MM.1S (cell line): ENCODE measurements around the gene TXNIP.

Experiments
- DNase-seq: peaks from one replicate; pipeline ENCODE4 v3.0.0-alpha.2; 2015
- H2AFZ ChIP-seq: fragments of 300-600 bp; sonication (generic); 2 replicates; pipeline ENCODE4 v1.6.0; 2016; ENCODE audit warnings: antibody characterized with exemption, low read length
- H3F3A ChIP-seq: fragments of 300-600 bp; sonication (generic); 2 replicates; pipeline ENCODE4 v1.6.1; 2016; ENCODE audit warnings: mild to moderate bottlenecking, antibody characterized with exemption, low read length, moderate library complexity, mixed read lengths; ENCODE audit not compliant: insufficient read depth
- H3K27ac ChIP-seq: fragments of 300-600 bp; sonication (generic); 2 replicates; pipeline ENCODE4 v1.5.1; 2016; ENCODE audit warnings: mild to moderate bottlenecking, low read length
- H3K27me3 ChIP-seq: fragments of 300-600 bp; sonication (generic); replicated peaks from 2 replicates; pipeline ENCODE4 v1.6.0; 2016; ENCODE audit warnings: low read length; ENCODE audit not compliant: insufficient read depth
- H3K36me3 ChIP-seq: fragments of 300-600 bp; sonication (generic); replicated peaks from 2 replicates; pipeline ENCODE4 v1.6.1; 2016; ENCODE audit warnings: mild to moderate bottlenecking, low read length, mixed read lengths; ENCODE audit not compliant: insufficient read depth
- H3K4me1 ChIP-seq: fragments of 300-600 bp; sonication (generic); 2 replicates; pipeline ENCODE4 v1.6.1; 2016; ENCODE audit warnings: low read length, mixed read lengths
- H3K4me2 ChIP-seq: fragments of 300-600 bp; sonication (generic); 2 replicates; pipeline ENCODE4 v1.6.0; 2016; ENCODE audit warnings: low read depth, low read length
- H3K4me3 ChIP-seq: fragments of 300-600 bp; sonication (generic); 2 replicates; pipeline ENCODE4 v1.5.1; 2016; ENCODE audit warnings: low read length, mixed read lengths
- H3K79me2 ChIP-seq: fragments of 300-600 bp; sonication (generic); 2 replicates; pipeline ENCODE4 v1.6.1; 2016; ENCODE audit warnings: mixed run types, low read length, mixed read lengths
- H3K9ac ChIP-seq: fragments of 300-600 bp; sonication (generic); 2 replicates; pipeline ENCODE4 v1.6.1; 2016; ENCODE audit warnings: low read length, mixed read lengths
- H3K9me2 ChIP-seq: fragments of 300-600 bp; sonication (generic); replicated peaks from 2 replicates; pipeline ENCODE4 v1.6.1; 2016; ENCODE audit warnings: mild to moderate bottlenecking, low read length, mixed read lengths; ENCODE audit not compliant: insufficient read depth
- H3K9me3 ChIP-seq: fragments of 300-600 bp; sonication (generic); replicated peaks from 2 replicates; pipeline ENCODE4 v1.6.1; 2016; ENCODE audit warnings: mild to moderate bottlenecking, low read length, mixed read lengths; ENCODE audit not compliant: insufficient read depth
- H4K20me1 ChIP-seq: fragments of 300-600 bp; sonication (generic); 2 replicates; pipeline ENCODE4 v1.6.1; 2016; ENCODE audit warnings: mild to moderate bottlenecking, low read length, moderate library complexity, mixed read lengths; ENCODE audit not compliant: insufficient read depth
- CTCF ChIP-seq: fragments of 300-600 bp; sonication (generic); IDR thresholded peaks from 2 replicates; pipeline ENCODE4 v1.5.1; 2016; ENCODE audit warnings: antibody characterized with exemption, low read length, mixed read lengths
- EZH2 ChIP-seq: fragments of 300-600 bp; sonication (generic); optimal IDR thresholded peaks from 2 replicates; pipeline ENCODE3; 2017; ENCODE audit warnings: low read depth, mild to moderate bottlenecking, antibody characterized with exemption, low read length, mixed read lengths
- EZH2phosphoT487 ChIP-seq: fragments of 300-600 bp; sonication (generic); IDR thresholded peaks from 2 replicates; pipeline ENCODE4 v1.6.1; 2018; ENCODE audit warnings: antibody characterized with exemption, low read length

TXNIP gene

GRCh38 chr1:145997016-145997717 is 788 bp upstream of the TXNIP start:
- Histone ChIP-seq H3K9me2 (no peaks in the 10 kb centered on the region), H3K4me3 (peak overlapping the region; percentile 85), H3F3A (peaks cover 81% of the 10 kb centered on the region), H3K4me1 (peaks cover 50% of the 10 kb centered on the region), H3K4me2 (peak overlapping the region; percentile 89), H3K9ac (peak overlapping the region; percentile 79), H2AFZ (peak overlapping the region; percentile 45), H3K79me2 (peaks cover 49% of the 10 kb centered on the region), H3K27me3 (no peaks in the 10 kb centered on the region), H3K27ac (peak overlapping the region; percentile 89), H3K9me3 (no peaks in the 10 kb centered on the region), H3K36me3 (peaks cover 26% of the 10 kb centered on the region), H4K20me1 (peaks cover 18% of the 10 kb centered on the region; the same call in 1 of the 2 replicates)
- TF ChIP-seq EZH2 (no peak), EZH2phosphoT487 (no peak), CTCF (no peak)
- DNase-seq, result peak; percentile 68

GRCh38 chr1:145995964-145996432 is 381 bp downstream of the TXNIP start:
- H3K27me3 ChIP-seq, result no peaks in the 10 kb centered on the region
- peaks cover 18% of the 10 kb centered on the region; the same call in 1 of the 2 replicates for H4K20me1 ChIP-seq
- peaks cover 50% of the 10 kb centered on the region for H3K4me1 ChIP-seq
- no peak for TF ChIP-seq EZH2
- TF ChIP-seq CTCF, result no peak
- no peak for TF ChIP-seq EZH2phosphoT487
- H3K9ac ChIP-seq, result peak overlapping the region; percentile 79
- peak overlapping the region; percentile 89; the same call in 1 of the 2 replicates for H3K27ac ChIP-seq
- peak; percentile 41 for DNase-seq
- H3K4me3 ChIP-seq, result peak overlapping the region; percentile 85
- peak overlapping the region; percentile 89 for H3K4me2 ChIP-seq
- H3K79me2 ChIP-seq, result peaks cover 49% of the 10 kb centered on the region
- peaks cover 26% of the 10 kb centered on the region for H3K36me3 ChIP-seq
- no peaks in the 10 kb centered on the region for H3K9me2 ChIP-seq
- H3F3A ChIP-seq, result peaks cover 91% of the 10 kb centered on the region
- H3K9me3 ChIP-seq, result no peaks in the 10 kb centered on the region
- no peak overlapping the region for H2AFZ ChIP-seq

- Histone ChIP-seq H3F3A (peaks cover 98% of the 10 kb centered on the region), H4K20me1 (peaks cover 18% of the 10 kb centered on the region; the same call in 1 of the 2 replicates), H3K27me3 (no peaks in the 10 kb centered on the region), H3K36me3 (peaks cover 26% of the 10 kb centered on the region), H3K4me1 (peaks cover 50% of the 10 kb centered on the region), H3K27ac (peak overlapping the region; percentile 89; the same call in 1 of the 2 replicates), H2AFZ (no peak overlapping the region), H3K4me2 (peak overlapping the region; percentile 89), H3K9me2 (no peaks in the 10 kb centered on the region), H3K9ac (peak overlapping the region; percentile 79), H3K9me3 (no peaks in the 10 kb centered on the region), H3K79me2 (peaks cover 49% of the 10 kb centered on the region), H3K4me3 (peak overlapping the region; percentile 85)
- no peak for TF ChIP-seq CTCF
- TF ChIP-seq EZH2phosphoT487, result no peak
- TF ChIP-seq EZH2, result no peak
- peak; percentile 24 for DNase-seq
Observed at GRCh38 chr1:145995148-145995881, 1.1 kb downstream of the TXNIP start.
